ENCODE measurements around the gene SGMS2.

- TF ChIP-seq POLR2A (IDR thresholded peaks at IDR 0.05): no peak
- TF ChIP-seq, protein P1, sequence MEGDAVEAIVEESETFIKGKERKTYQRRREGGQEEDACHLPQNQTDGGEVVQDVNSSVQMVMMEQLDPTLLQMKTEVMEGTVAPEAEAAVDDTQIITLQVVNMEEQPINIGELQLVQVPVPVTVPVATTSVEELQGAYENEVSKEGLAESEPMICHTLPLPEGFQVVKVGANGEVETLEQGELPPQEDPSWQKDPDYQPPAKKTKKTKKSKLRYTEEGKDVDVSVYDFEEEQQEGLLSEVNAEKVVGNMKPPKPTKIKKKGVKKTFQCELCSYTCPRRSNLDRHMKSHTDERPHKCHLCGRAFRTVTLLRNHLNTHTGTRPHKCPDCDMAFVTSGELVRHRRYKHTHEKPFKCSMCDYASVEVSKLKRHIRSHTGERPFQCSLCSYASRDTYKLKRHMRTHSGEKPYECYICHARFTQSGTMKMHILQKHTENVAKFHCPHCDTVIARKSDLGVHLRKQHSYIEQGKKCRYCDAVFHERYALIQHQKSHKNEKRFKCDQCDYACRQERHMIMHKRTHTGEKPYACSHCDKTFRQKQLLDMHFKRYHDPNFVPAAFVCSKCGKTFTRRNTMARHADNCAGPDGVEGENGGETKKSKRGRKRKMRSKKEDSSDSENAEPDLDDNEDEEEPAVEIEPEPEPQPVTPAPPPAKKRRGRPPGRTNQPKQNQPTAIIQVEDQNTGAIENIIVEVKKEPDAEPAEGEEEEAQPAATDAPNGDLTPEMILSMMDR (IDR thresholded peaks at IDR 0.05): no peak
Measured at GRCh38 chr4:107853444-107854355, 29.0 kb downstream of the SGMS2 start.
